Gastrocnemius medialis (tissue), 4 donors: ENCODE data around the gene BMPR1B. TPM values are rescaled to one million over a fixed set of nuclear protein-coding genes. Genes with fewer than 3 reads are reported as not detected.

Experiments
- ATAC-seq, 2 donors: fragments of 150-250 bp; one replicate each; pipeline ENCODE4 v1.9.1; 2016
- DNase-seq, 2 donors: peaks; one replicate each; pipeline ENCODE4 v3.0.0-alpha.2; 2019
- H3K27ac ChIP-seq, 4 donors: fragments of 200-600 bp; sonication (generic); 1 replicate in 1 of 4; 2 replicates in 3 of 4; pipeline ENCODE4 v1.5.1; 2016 to 2018; ENCODE audit warnings: mild to moderate bottlenecking in 2 of 4, moderate library complexity in 1 of 4
- H3K27me3 ChIP-seq, 3 donors: fragments of 200-600 bp; sonication (generic) in 2 of 3; 1 replicate in 1 of 3; 2 replicates in 2 of 3; pipeline versions ENCODE4 v1.5.1 to v1.6.0; 2016 to 2019; ENCODE audit warnings: mild to moderate bottlenecking in 1 of 3, moderate library complexity in 1 of 3
- H3K36me3 ChIP-seq, 2 donors: fragments of 200-600 bp; sonication (generic) in 1 of 2; one replicate each; pipeline ENCODE4 v1.5.1; 2017 to 2018
- H3K4me1 ChIP-seq, 2 donors: fragments of 200-600 bp; sonication (generic) in 1 of 2; one replicate each; pipeline ENCODE4 v1.5.1; 2016 to 2017; ENCODE audit warnings: mild to moderate bottlenecking in 2 of 2
- H3K4me3 ChIP-seq, 4 donors: fragments of 200-600 bp; sonication (generic) in 3 of 4; 1 replicate in 1 of 4; 2 replicates in 3 of 4; pipeline ENCODE4 v1.5.1; 2016 to 2019; ENCODE audit warnings: mild to moderate bottlenecking in 2 of 4
- H3K9me3 ChIP-seq, 3 donors: fragments of 200-600 bp; sonication (generic) in 2 of 3; 1 replicate in 1 of 3; 2 replicates in 2 of 3; pipeline ENCODE4 v1.5.1; 2016 to 2019
- CTCF ChIP-seq, 5 experiments: fragments of 450-650 bp in 3 of 5; fragments of 200-600 bp in 2 of 5; sonication (generic) in 2 of 5; IDR thresholded peaks in 4 of 5; conservative IDR thresholded peaks in 1 of 5; 1 replicate in 4 of 5; 2 replicates in 1 of 5; pipeline ENCODE4 v1.5.1; 2016 to 2019; ENCODE audit warnings: antibody characterized with exemption in 5 of 5, mild to moderate bottlenecking in 3 of 5, moderate library complexity in 3 of 5
- POLR2A ChIP-seq, 2 donors: fragments of 450-650 bp; IDR thresholded peaks; one replicate each; pipeline ENCODE4 v1.6.1; 2017; ENCODE audit warnings: antibody characterized with exemption in 2 of 2, mild to moderate bottlenecking in 2 of 2, moderate library complexity in 2 of 2
- in situ Hi-C, 4 donors: fragments of 200-750 bp; cut with MboI; loops; one replicate each; pipeline versions ENCODE4 v1.15.0 to v1.8.0; 2017; ENCODE audit warnings: low sequenced_read_pairs in 4 of 4
- intact Hi-C: fragments of 100-400 bp; cut with DNase I; formaldehyde crosslinking; loops from one replicate; pipeline ENCODE4 v1.15.1; 2023; ENCODE audit warnings: low total_unique reads
- total RNA-seq, 4 donors: library from RNA; depleted of rRNA; stranded (reverse); fragments of >200 nt; gene quantifications; one replicate each; pipeline versions ENCODE4 v1.1.0 to v1.2.3, GENCODE V29; 2016

Gene BMPR1B
- total RNA-seq, 4 donors from 2014 or later: 0.92 to 6.9 (median 1.7) TPM

GRCh38 chr4:94726524-94727123 lies 31.1 kb upstream of the BMPR1B start:
- H3K36me3 ChIP-seq: no peaks in the 10 kb centered on the region
- ATAC-seq (no peak), DNase-seq (no peak)
- H3K4me3 ChIP-seq: no peak overlapping the region
- no peaks in the 10 kb centered on the region for H3K27me3 ChIP-seq
- in situ Hi-C loops (no loop called here), intact Hi-C loops (no loop called here)
- H3K27ac ChIP-seq: no peak overlapping the region
- no peaks in the 10 kb centered on the region for H3K9me3 ChIP-seq
- TF ChIP-seq CTCF (IDR thresholded peaks at IDR 0.05 in 4 of 5, conservative IDR thresholded peaks at IDR 0.05 in 1 of 5) (no peak), POLR2A (IDR thresholded peaks at IDR 0.05) (no peak)
- H3K4me1 ChIP-seq: no peaks in the 10 kb centered on the region

- intact Hi-C loops: no loop called here
- H3K27me3 ChIP-seq: no peaks in the 10 kb centered on the region
- H3K36me3 ChIP-seq: no peaks in the 10 kb centered on the region
- H3K4me1 ChIP-seq: no peaks in the 10 kb centered on the region
- DNase-seq: no peak
- H3K4me3 ChIP-seq: no peak overlapping the region
- no peak for TF ChIP-seq POLR2A (IDR thresholded peaks at IDR 0.05)
- no peak for TF ChIP-seq CTCF (IDR thresholded peaks at IDR 0.05 in 4 of 5, conservative IDR thresholded peaks at IDR 0.05 in 1 of 5)
- H3K9me3 ChIP-seq: no peaks in the 10 kb centered on the region
- ATAC-seq: no peak
- in situ Hi-C loops: no loop called here
- H3K27ac ChIP-seq: no peak overlapping the region
Observed at GRCh38 chr4:94728056-94728766, 29.5 kb upstream of the BMPR1B start.

- H3K36me3 ChIP-seq: no peaks in the 10 kb centered on the region
- H3K27ac ChIP-seq: no peak overlapping the region
- intact Hi-C loops (no loop called here), in situ Hi-C loops (no loop called here)
- H3K27me3 ChIP-seq: no peaks in the 10 kb centered on the region
- ATAC-seq: no peak
- DNase-seq: no peak
- H3K9me3 ChIP-seq: no peaks in the 10 kb centered on the region
- TF ChIP-seq POLR2A (IDR thresholded peaks at IDR 0.05): no peak
- no peak for TF ChIP-seq CTCF (IDR thresholded peaks at IDR 0.05 in 4 of 5, conservative IDR thresholded peaks at IDR 0.05 in 1 of 5)
- no peaks in the 10 kb centered on the region for H3K4me1 ChIP-seq
- H3K4me3 ChIP-seq: no peak overlapping the region
Observed at GRCh38 chr4:94732358-94732698, 25.4 kb upstream of the BMPR1B start.

- no peaks in the 10 kb centered on the region for H3K9me3 ChIP-seq
- H3K36me3 ChIP-seq: no peaks in the 10 kb centered on the region
- intact Hi-C loops (no loop called here), in situ Hi-C loops (no loop called here)
- ATAC-seq: no peak
- H3K27ac ChIP-seq: no peak overlapping the region
- no peak for DNase-seq
- no peak overlapping the region for H3K4me3 ChIP-seq
- TF ChIP-seq CTCF (IDR thresholded peaks at IDR 0.05 in 4 of 5, conservative IDR thresholded peaks at IDR 0.05 in 1 of 5): no peak
- no peak for TF ChIP-seq POLR2A (IDR thresholded peaks at IDR 0.05)
- H3K27me3 ChIP-seq: no peaks in the 10 kb centered on the region
- no peaks in the 10 kb centered on the region for H3K4me1 ChIP-seq
Observed at GRCh38 chr4:94739741-94740140, 18.0 kb upstream of the BMPR1B start.
